Stimulated activated effector memory CD8-positive, alpha-beta T cell treated with anti-CD3 and anti-CD28 coated beads, Interleukin-12 subunit alpha, Interleukin-12 subunit beta, amount 100 ng/mL, for 72 hours (primary cell): Measurements from ENCODE around the gene TBL1XR1.
"Not testable (repeated sequence)": the region's sequence is repeated elsewhere in the genome, so short reads cannot be mapped to it uniquely, and the experiment has no call there.

ENCODE experiments used
- ATAC-seq: fragments of 150-1000 bp; cut with Tn5 transposase; 2 replicates; pipeline ENCODE4 v1.10.0; 2021
- DNase-seq, 2 donors: peaks; one replicate each; pipeline ENCODE4 v3.0.0; 2021 to 2022; ENCODE audit warnings: low spot score in 2 of 2
- H3K27ac Mint-ChIP-seq: one replicate; pipeline ENCODE4 v1.8.0; 2022; ENCODE audit warnings: mild to moderate bottlenecking, mixed read lengths
- H3K36me3 Mint-ChIP-seq: one replicate; pipeline ENCODE4 v1.8.0; 2022; ENCODE audit warnings: mild to moderate bottlenecking, mixed read lengths
- H3K4me1 Mint-ChIP-seq: one replicate; pipeline ENCODE4 v1.8.0; 2022; ENCODE audit warnings: mixed read lengths
- H3K4me3 Mint-ChIP-seq: one replicate; pipeline ENCODE4 v1.8.0; 2022; ENCODE audit warnings: mild to moderate bottlenecking, mixed read lengths
- H3K9me3 Mint-ChIP-seq: one replicate; pipeline ENCODE4 v1.8.0; 2022; ENCODE audit warnings: mixed read lengths

TBL1XR1 gene

GRCh38 chr3:177146646-177147045, 50.6 kb downstream of the TBL1XR1 start:
- Mint-ChIP-seq H3K4me3 (peak overlapping the region; percentile 56), H3K36me3 (peaks cover 6% of the 10 kb centered on the region), H3K27ac (no peak overlapping the region), H3K4me1 (peaks cover 67% of the 10 kb centered on the region), H3K9me3 (no peaks in the 10 kb centered on the region)
- ATAC-seq (peak; percentile 33), DNase-seq (no peak)

GRCh38 chr3:177145954-177146353, 51.3 kb downstream of the TBL1XR1 start:
- ATAC-seq (peak; percentile 56), DNase-seq (no peak)
- Mint-ChIP-seq H3K4me1 (peaks cover 64% of the 10 kb centered on the region), H3K27ac (peak overlapping the region; percentile 73), H3K9me3 (no peaks in the 10 kb centered on the region), H3K36me3 (peaks cover 6% of the 10 kb centered on the region), H3K4me3 (peak overlapping the region; percentile 56)

GRCh38 chr3:177145381-177145780, 51.9 kb downstream of the TBL1XR1 start:
- H3K36me3 Mint-ChIP-seq: peaks cover 6% of the 10 kb centered on the region
- no peak for DNase-seq
- peak overlapping the region; percentile 73 for H3K27ac Mint-ChIP-seq
- ATAC-seq: no peak
- no peaks in the 10 kb centered on the region for H3K9me3 Mint-ChIP-seq
- peak overlapping the region; percentile 56 for H3K4me3 Mint-ChIP-seq
- peaks cover 58% of the 10 kb centered on the region for H3K4me1 Mint-ChIP-seq

GRCh38 chr3:177144922-177145321, 52.4 kb downstream of the TBL1XR1 start:
- H3K9me3 Mint-ChIP-seq: no peaks in the 10 kb centered on the region
- H3K36me3 Mint-ChIP-seq: peaks cover 6% of the 10 kb centered on the region
- H3K27ac Mint-ChIP-seq: peak overlapping the region; percentile 73
- DNase-seq (no peak), ATAC-seq (peak; percentile 58)
- peak overlapping the region; percentile 56 for H3K4me3 Mint-ChIP-seq
- H3K4me1 Mint-ChIP-seq: peaks cover 56% of the 10 kb centered on the region

- Mint-ChIP-seq H3K36me3 (peaks cover 6% of the 10 kb centered on the region), H3K4me1 (peaks cover 71% of the 10 kb centered on the region), H3K9me3 (no peaks in the 10 kb centered on the region), H3K27ac (no peak overlapping the region), H3K4me3 (no peak overlapping the region)
- DNase-seq: no peak
- peak; percentile 6 for ATAC-seq
Measured at GRCh38 chr3:177141899-177142646, 55.2 kb downstream of the TBL1XR1 start.

- Mint-ChIP-seq H3K36me3 (peaks cover 6% of the 10 kb centered on the region), H3K4me3 (no peak overlapping the region)
- ATAC-seq: no peak
Measured at GRCh38 chr3:177141471-177141870, 55.8 kb downstream of the TBL1XR1 start.

GRCh38 chr3:177139220-177139619, 58.1 kb downstream of the TBL1XR1 start:
- peak overlapping the region; percentile 59 for H3K27ac Mint-ChIP-seq
- peaks cover 67% of the 10 kb centered on the region for H3K4me1 Mint-ChIP-seq
- H3K36me3 Mint-ChIP-seq: peaks cover 14% of the 10 kb centered on the region
- H3K4me3 Mint-ChIP-seq: peak overlapping the region; percentile 36
- ATAC-seq, H3K9me3 Mint-ChIP-seq, DNase-seq: not testable (repeated sequence)

More at GRCh38 chr3:177141471-177141870, 55.8 kb downstream of the TBL1XR1 start:
- no peaks in the 10 kb centered on the region for H3K9me3 Mint-ChIP-seq
- no peak overlapping the region for H3K27ac Mint-ChIP-seq
- H3K4me1 Mint-ChIP-seq: peaks cover 71% of the 10 kb centered on the region
- DNase-seq: no peak

GRCh38 chr3:177137774-177138705, 59.2 kb downstream of the TBL1XR1 start:
- no peak for DNase-seq
- Mint-ChIP-seq H3K27ac (peak overlapping the region; percentile 59), H3K9me3 (no peaks in the 10 kb centered on the region), H3K4me1 (peaks cover 60% of the 10 kb centered on the region), H3K4me3 (peak overlapping the region; percentile 36), H3K36me3 (peaks cover 10% of the 10 kb centered on the region)
- ATAC-seq: no peak

GRCh38 chr3:177136741-177137140, 60.5 kb downstream of the TBL1XR1 start:
- Mint-ChIP-seq H3K9me3 (no peaks in the 10 kb centered on the region), H3K36me3 (peaks cover 10% of the 10 kb centered on the region), H3K4me1 (peaks cover 63% of the 10 kb centered on the region), H3K27ac (no peak overlapping the region), H3K4me3 (no peak overlapping the region)
- no peak for DNase-seq
- no peak for ATAC-seq

- Mint-ChIP-seq H3K36me3 (peaks cover 11% of the 10 kb centered on the region), H3K4me3 (no peak overlapping the region), H3K27ac (no peak overlapping the region), H3K4me1 (peaks cover 65% of the 10 kb centered on the region), H3K9me3 (no peaks in the 10 kb centered on the region)
- ATAC-seq (no peak), DNase-seq (no peak)
Measured at GRCh38 chr3:177135841-177136492, 61.3 kb downstream of the TBL1XR1 start.

- H3K36me3 Mint-ChIP-seq: peaks cover 20% of the 10 kb centered on the region
- H3K27ac Mint-ChIP-seq: no peak overlapping the region
- H3K9me3 Mint-ChIP-seq: no peaks in the 10 kb centered on the region
Measured at GRCh38 chr3:177134816-177135210, 62.5 kb downstream of the TBL1XR1 start.

GRCh38 chr3:177133860-177134815, 63.1 kb downstream of the TBL1XR1 start:
- Mint-ChIP-seq H3K27ac (no peak overlapping the region), H3K36me3 (peaks cover 22% of the 10 kb centered on the region), H3K9me3 (no peaks in the 10 kb centered on the region), H3K4me1 (peaks cover 67% of the 10 kb centered on the region), H3K4me3 (no peak overlapping the region)
- ATAC-seq (no peak), DNase-seq (no peak)

More at GRCh38 chr3:177134816-177135210, 62.5 kb downstream of the TBL1XR1 start:
- no peak overlapping the region for H3K4me3 Mint-ChIP-seq
- ATAC-seq (no peak), DNase-seq (no peak)
- H3K4me1 Mint-ChIP-seq: peaks cover 74% of the 10 kb centered on the region

GRCh38 chr3:177131927-177132636, 65.2 kb downstream of the TBL1XR1 start:
- Mint-ChIP-seq H3K27ac (no peak overlapping the region), H3K4me3 (no peak overlapping the region), H3K9me3 (no peaks in the 10 kb centered on the region), H3K36me3 (peaks cover 29% of the 10 kb centered on the region), H3K4me1 (peaks cover 66% of the 10 kb centered on the region)
- ATAC-seq (no peak), DNase-seq (no peak)

- peaks cover 71% of the 10 kb centered on the region for H3K4me1 Mint-ChIP-seq
- H3K27ac Mint-ChIP-seq: no peak overlapping the region
- ATAC-seq (no peak), DNase-seq (no peak)
- H3K4me3 Mint-ChIP-seq: no peak overlapping the region
- no peaks in the 10 kb centered on the region for H3K9me3 Mint-ChIP-seq
- H3K36me3 Mint-ChIP-seq: peaks cover 18% of the 10 kb centered on the region
Measured at GRCh38 chr3:177127008-177127407, 70.3 kb downstream of the TBL1XR1 start.
